Measurements from ENCODE around the gene IRF2BPL.

Gene IRF2BPL

GRCh38 chr14:77011245-77011644, 17.3 kb downstream of the IRF2BPL start:
- DNase-seq (ENCODE audit: low spot score): no peak

- no peak for DNase-seq (ENCODE audit: low spot score)
Measured at GRCh38 chr14:77009014-77009413, 19.5 kb downstream of the IRF2BPL start.

GRCh38 chr14:77008541-77008940, 20.0 kb downstream of the IRF2BPL start:
- no peak for DNase-seq (ENCODE audit: low spot score)

- no peak for DNase-seq (ENCODE audit: low spot score)
Measured at GRCh38 chr14:77007975-77008421, 20.5 kb downstream of the IRF2BPL start.

GRCh38 chr14:77007183-77007974, 21.1 kb downstream of the IRF2BPL start:
- DNase-seq (ENCODE audit: low spot score): no peak

GRCh38 chr14:77006132-77006531, 22.4 kb downstream of the IRF2BPL start:
- DNase-seq (ENCODE audit: low spot score): no peak

GRCh38 chr14:77005559-77005958, 22.9 kb downstream of the IRF2BPL start:
- no peak for DNase-seq (ENCODE audit: low spot score)

- no peak for DNase-seq (ENCODE audit: low spot score)
Measured at GRCh38 chr14:77004711-77005460, 23.6 kb downstream of the IRF2BPL start.

- DNase-seq (ENCODE audit: low spot score): no peak
Measured at GRCh38 chr14:77003960-77004710, 24.4 kb downstream of the IRF2BPL start.

GRCh38 chr14:77002889-77003288, 25.6 kb downstream of the IRF2BPL start:
- DNase-seq (ENCODE audit: low spot score): no peak

- DNase-seq (ENCODE audit: low spot score): no peak
Measured at GRCh38 chr14:77002335-77002734, 26.2 kb downstream of the IRF2BPL start.

- DNase-seq (ENCODE audit: low spot score): no peak
Measured at GRCh38 chr14:77000340-77001270, 27.9 kb downstream of the IRF2BPL start.

GRCh38 chr14:76998910-76999309, 29.6 kb downstream of the IRF2BPL start:
- no peak for DNase-seq (ENCODE audit: low spot score)

- no peak for DNase-seq (ENCODE audit: low spot score)
Measured at GRCh38 chr14:76997257-76997970, 31.1 kb downstream of the IRF2BPL start.

- no peak for DNase-seq (ENCODE audit: low spot score)
Measured at GRCh38 chr14:76996563-76997146, 31.9 kb downstream of the IRF2BPL start.

- DNase-seq (ENCODE audit: low spot score): no peak
Measured at GRCh38 chr14:76995279-76996035, 33.1 kb downstream of the IRF2BPL start.

GRCh38 chr14:76993752-76994151, 34.8 kb downstream of the IRF2BPL start:
- no peak for DNase-seq (ENCODE audit: low spot score)

GRCh38 chr14:76990084-76990483, 38.4 kb downstream of the IRF2BPL start:
- no peak for DNase-seq (ENCODE audit: low spot score)

GRCh38 chr14:76987956-76988520, 40.5 kb downstream of the IRF2BPL start:
- DNase-seq (ENCODE audit: low spot score): no peak

All from activated CD4-positive, alpha-beta T cell treated with anti-CD3 and anti-CD28 coated beads, Interleukin-2, Interleukin-4, amounts not matched to agents 100 ng/mL and 50 ng/mL, durations not matched to agents 16 hours and 8 hours (primary cell).